CD4-positive, alpha-beta T cell (primary cell): ENCODE measurements around the gene RUNDC1. TPM values are rescaled to one million over a fixed set of nuclear protein-coding genes. Genes with fewer than 3 reads are reported as not detected.

ENCODE experiments used
- ATAC-seq: fragments of 200-7000 bp; cut with Tn5 transposase; one replicate; pipeline ENCODE4 v1.10.0; 2022; ENCODE audit warnings: mild to moderate bottlenecking; ENCODE audit not compliant: poor library complexity
- CTCF ChIA-PET: fragments of 350-600 bp; sonication (Branson Sonifier 250); formaldehyde crosslinking; loops from one replicate; lab custom pipeline; 2021; ENCODE audit warnings: antibody characterized with exemption, inconsistent platforms; lab: Charles Lee
- POLR2A ChIA-PET: fragments of 350-600 bp; sonication (Branson Sonifier 250); formaldehyde crosslinking; loops from one replicate; lab custom pipeline; 2021; ENCODE audit warnings: antibody characterized with exemption, inconsistent platforms; lab: Charles Lee
- DNase-seq, 14 experiments: peaks; one replicate each; pipeline ENCODE4 v3.0.0-alpha.2; 2013 to 2020; ENCODE audit warnings: mixed read lengths in 2 of 14
- H3K27ac ChIP-seq, 2 donors: one replicate each; pipeline versions ENCODE4 v1.5.1 to v1.7.0; 2013; ENCODE audit warnings: low read length in 2 of 2, low read depth in 1 of 2, mild to moderate bottlenecking in 1 of 2
- H3K27me3 ChIP-seq, 2 experiments: 1 replicate in 1 of 2; 2 replicates in 1 of 2; pipeline versions ENCODE4 v1.6.1 to v1.7.0; 2013; ENCODE audit warnings: low read length in 2 of 2, control low read depth in 1 of 2, mild to moderate bottlenecking in 1 of 2, moderate library complexity in 1 of 2; ENCODE audit not compliant: insufficient read depth in 2 of 2, control insufficient read depth in 1 of 2
- H3K36me3 ChIP-seq: one replicate; pipeline ENCODE4 v1.6.1; 2013; ENCODE audit warnings: low read length, control low read depth; ENCODE audit not compliant: insufficient read depth
- H3K4me1 ChIP-seq: one replicate; pipeline ENCODE4 v1.6.1; 2013; ENCODE audit warnings: low read length, control low read depth; ENCODE audit not compliant: insufficient read depth
- H3K4me3 ChIP-seq: one replicate; pipeline ENCODE4 v1.5.1; 2013; ENCODE audit warnings: mild to moderate bottlenecking, low read length, moderate library complexity
- H3K9me3 ChIP-seq, 2 experiments: 1 replicate in 1 of 2; 2 replicates in 1 of 2; pipeline versions ENCODE4 v1.6.1 to v1.7.0; 2013; ENCODE audit warnings: low read length in 2 of 2, mild to moderate bottlenecking in 2 of 2, control low read depth in 1 of 2, moderate library complexity in 1 of 2; ENCODE audit not compliant: control insufficient read depth in 1 of 2, insufficient read depth in 1 of 2
- H3K27ac Mint-ChIP-seq: one replicate; pipeline ENCODE4 v1.8.0; 2020; ENCODE audit warnings: mixed read lengths
- H3K27me3 Mint-ChIP-seq: one replicate; pipeline ENCODE4 v1.8.0; 2021; ENCODE audit warnings: mixed read lengths
- H3K36me3 Mint-ChIP-seq: one replicate; pipeline ENCODE4 v1.8.0; 2021; ENCODE audit warnings: low read depth, mixed read lengths
- H3K4me1 Mint-ChIP-seq: one replicate; pipeline ENCODE4 v1.8.0; 2021; ENCODE audit warnings: low read depth, mixed read lengths
- H3K4me3 Mint-ChIP-seq: one replicate; pipeline ENCODE4 v1.8.0; 2020; ENCODE audit warnings: mild to moderate bottlenecking, mixed read lengths
- H3K9me3 Mint-ChIP-seq: one replicate; pipeline ENCODE4 v1.8.0; 2020; ENCODE audit warnings: mixed read lengths
- intact Hi-C, 2 experiments: fragments of 100-400 bp; cut with DNase I in 1 of 2; cut with micrococcal nuclease in 1 of 2; formaldehyde crosslinking; loops; one replicate each; pipeline versions ENCODE4 v1.15.1 to v1.9.0; 2023 to 2025; cut with DNase I, micrococcal nuclease
- total RNA-seq, 174 experiments: library from RNA in 2 of 174; stranded (reverse) in 2 of 174; gene quantifications; one replicate each; pipeline ENCODE4 v1.2.3 and lab custom pipeline; 2021 to 2026
- TF ChIP-seq, protein P1 (sequence below): fragments of 200-600 bp; IDR thresholded peaks from one replicate; pipeline ENCODE4 v1.8.0; 2022; ENCODE audit warnings: antibody characterized with exemption, mild to moderate bottlenecking

Gene RUNDC1
- total RNA-seq, 2 experiments from 2014 or later = 11.6 to 11.7 TPM

DNA sequence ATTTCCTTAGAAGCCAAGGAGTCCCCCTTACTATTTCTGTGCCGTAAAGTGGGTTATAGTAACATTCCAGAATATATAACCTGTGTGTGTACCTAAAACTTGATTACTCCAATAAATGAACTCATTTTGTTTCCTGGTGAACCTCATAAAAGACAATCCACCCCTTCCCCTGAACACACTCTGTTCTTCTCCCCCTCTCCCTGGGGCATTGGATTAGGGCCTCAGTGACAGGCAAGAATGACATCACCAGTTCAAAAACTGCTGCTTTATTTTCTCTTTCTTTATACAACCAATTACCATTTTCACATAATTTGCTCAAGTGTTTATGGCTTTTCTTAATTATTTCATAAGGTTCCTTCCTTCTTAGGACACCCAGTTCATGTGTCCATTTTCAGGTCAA is 33.6 kb upstream of the RUNDC1 start:
- no peaks in the 10 kb centered on the region for H3K4me1 ChIP-seq
- ATAC-seq (no peak), DNase-seq (no peak)
- ChIA-PET POLR2A (no interaction called here), CTCF (no interaction called here)
- TF ChIP-seq, protein P1, sequence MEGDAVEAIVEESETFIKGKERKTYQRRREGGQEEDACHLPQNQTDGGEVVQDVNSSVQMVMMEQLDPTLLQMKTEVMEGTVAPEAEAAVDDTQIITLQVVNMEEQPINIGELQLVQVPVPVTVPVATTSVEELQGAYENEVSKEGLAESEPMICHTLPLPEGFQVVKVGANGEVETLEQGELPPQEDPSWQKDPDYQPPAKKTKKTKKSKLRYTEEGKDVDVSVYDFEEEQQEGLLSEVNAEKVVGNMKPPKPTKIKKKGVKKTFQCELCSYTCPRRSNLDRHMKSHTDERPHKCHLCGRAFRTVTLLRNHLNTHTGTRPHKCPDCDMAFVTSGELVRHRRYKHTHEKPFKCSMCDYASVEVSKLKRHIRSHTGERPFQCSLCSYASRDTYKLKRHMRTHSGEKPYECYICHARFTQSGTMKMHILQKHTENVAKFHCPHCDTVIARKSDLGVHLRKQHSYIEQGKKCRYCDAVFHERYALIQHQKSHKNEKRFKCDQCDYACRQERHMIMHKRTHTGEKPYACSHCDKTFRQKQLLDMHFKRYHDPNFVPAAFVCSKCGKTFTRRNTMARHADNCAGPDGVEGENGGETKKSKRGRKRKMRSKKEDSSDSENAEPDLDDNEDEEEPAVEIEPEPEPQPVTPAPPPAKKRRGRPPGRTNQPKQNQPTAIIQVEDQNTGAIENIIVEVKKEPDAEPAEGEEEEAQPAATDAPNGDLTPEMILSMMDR = no peak
- Mint-ChIP-seq H3K27ac (no peak overlapping the region), H3K4me3 (no peak overlapping the region), H3K36me3 (peaks cover 29% of the 10 kb centered on the region), H3K9me3 (no peaks in the 10 kb centered on the region), H3K27me3 (no peaks in the 10 kb centered on the region), H3K4me1 (no peaks in the 10 kb centered on the region)
- H3K4me3 ChIP-seq = no peak overlapping the region
- intact Hi-C loops = no loop called here
- peaks cover 18% of the 10 kb centered on the region for H3K36me3 ChIP-seq
- no peak overlapping the region for H3K27ac ChIP-seq
- H3K9me3 ChIP-seq = no peaks in the 10 kb centered on the region
- no peaks in the 10 kb centered on the region for H3K27me3 ChIP-seq

DNA sequence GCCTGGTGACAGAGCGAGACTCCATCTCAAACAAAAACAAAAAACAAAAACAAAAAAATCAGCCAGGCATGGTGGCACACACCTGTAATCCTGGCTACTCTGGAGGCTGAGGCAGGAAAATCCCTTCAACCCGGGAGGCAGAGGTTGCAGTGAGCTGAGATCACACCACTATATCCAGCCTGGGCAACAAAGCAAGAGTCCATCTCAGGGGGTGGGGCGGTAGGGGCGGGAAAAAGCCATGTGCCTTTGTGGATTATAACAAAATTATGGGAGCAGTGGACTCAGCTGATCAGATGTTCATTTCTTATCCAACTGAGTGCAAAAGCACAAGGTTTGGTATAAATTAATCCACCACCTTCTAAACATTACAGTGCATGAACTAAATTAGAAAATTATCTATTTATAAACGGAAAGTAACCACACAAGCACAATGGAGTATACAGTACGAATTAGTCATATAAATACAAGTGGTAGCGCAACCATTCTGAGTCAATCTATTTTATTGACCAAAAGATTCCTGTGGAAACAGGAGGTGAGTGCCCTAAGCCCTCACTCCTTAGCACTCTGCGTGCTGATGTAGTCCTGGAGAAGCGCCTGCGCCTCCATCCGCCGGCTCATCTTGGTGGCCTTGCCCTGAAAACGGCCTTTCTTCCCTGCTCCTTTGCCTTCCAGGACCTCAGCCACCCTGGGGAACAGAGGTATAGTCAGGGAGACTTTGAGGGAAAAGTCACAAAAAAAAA is 30.2 kb upstream of the RUNDC1 start:
- Histone ChIP-seq H3K9me3 (no peaks in the 10 kb centered on the region), H3K27me3 (no peaks in the 10 kb centered on the region), H3K4me1 (no peaks in the 10 kb centered on the region), H3K36me3 (peaks cover 47% of the 10 kb centered on the region), H3K27ac (no peak overlapping the region), H3K4me3 (no peak overlapping the region)
- no peaks in the 10 kb centered on the region for H3K4me1 Mint-ChIP-seq
- POLR2A ChIA-PET = no interaction called here
- H3K36me3 Mint-ChIP-seq = peaks cover 60% of the 10 kb centered on the region
- ATAC-seq (no peak), DNase-seq (no peak)
- no peak overlapping the region for H3K27ac Mint-ChIP-seq
- H3K9me3 Mint-ChIP-seq = no peaks in the 10 kb centered on the region
- intact Hi-C loops = no loop called here
- CTCF ChIA-PET = no interaction called here
- H3K27me3 Mint-ChIP-seq = no peaks in the 10 kb centered on the region
- TF ChIP-seq, protein P1 = no peak
- H3K4me3 Mint-ChIP-seq = no peak overlapping the region

DNA sequence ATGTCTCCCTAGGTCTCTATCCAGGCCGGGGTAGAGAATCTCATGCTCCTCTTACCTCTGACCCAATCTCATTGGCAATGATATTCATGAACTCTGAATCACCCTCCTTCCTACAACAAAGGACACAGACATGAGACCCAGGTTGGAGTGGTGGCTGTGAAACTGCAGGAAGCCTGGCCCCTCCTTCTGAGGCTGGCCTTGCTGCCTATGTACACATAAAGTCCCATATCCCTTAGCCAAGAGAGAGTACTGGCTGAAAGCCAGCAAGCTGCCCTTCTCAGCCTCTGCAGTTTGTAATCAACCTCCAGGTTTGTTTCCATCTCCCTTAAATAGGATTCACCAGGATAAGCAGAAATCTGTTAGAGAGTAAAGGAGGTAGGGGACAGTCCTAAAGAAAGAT is 26.7 kb upstream of the RUNDC1 start:
- TF ChIP-seq, protein P1 = no peak
- DNase-seq (no peak), ATAC-seq (no peak)
- no peak overlapping the region for H3K27ac Mint-ChIP-seq
- Histone ChIP-seq H3K27me3 (no peaks in the 10 kb centered on the region), H3K36me3 (peaks cover 65% of the 10 kb centered on the region), H3K27ac (no peak overlapping the region), H3K4me1 (no peaks in the 10 kb centered on the region), H3K9me3 (no peaks in the 10 kb centered on the region), H3K4me3 (no peak overlapping the region)
- ChIA-PET POLR2A (no interaction called here), CTCF (no interaction called here)
- H3K9me3 Mint-ChIP-seq = no peaks in the 10 kb centered on the region
- H3K36me3 Mint-ChIP-seq = peaks cover 84% of the 10 kb centered on the region
- no peaks in the 10 kb centered on the region for H3K4me1 Mint-ChIP-seq
- no peaks in the 10 kb centered on the region for H3K27me3 Mint-ChIP-seq
- intact Hi-C loops = no loop called here
- no peak overlapping the region for H3K4me3 Mint-ChIP-seq
